ENCODE results near the gene ANKS4B.

GRCh38 chr16:21192991-21193390 is 40.5 kb upstream of the ANKS4B start:
- TF ChIP-seq PATZ1 (CRISPR knock-in tag; IDR thresholded peaks at IDR 0.05; ENCODE audit: borderline replicate concordance) (no peak), ZFP3 (CRISPR knock-in tag; IDR thresholded peaks at IDR 0.05) (no peak), RARB (CRISPR knock-in tag; IDR thresholded peaks at IDR 0.05) (no peak), CSRNP3 (CRISPR knock-in tag; IDR thresholded peaks at IDR 0.05) (no peak), CSDC2 (CRISPR knock-in tag; IDR thresholded peaks at IDR 0.05) (no peak), ZNF70 (CRISPR knock-in tag; IDR thresholded peaks at IDR 0.05) (no peak), OSR1 (CRISPR knock-in tag; IDR thresholded peaks at IDR 0.05) (no peak), ZNF565 (CRISPR knock-in tag; conservative IDR thresholded peaks at IDR 0.05; ENCODE audit: low read depth) (no peak)
- TF ChIP-seq, protein P1, sequence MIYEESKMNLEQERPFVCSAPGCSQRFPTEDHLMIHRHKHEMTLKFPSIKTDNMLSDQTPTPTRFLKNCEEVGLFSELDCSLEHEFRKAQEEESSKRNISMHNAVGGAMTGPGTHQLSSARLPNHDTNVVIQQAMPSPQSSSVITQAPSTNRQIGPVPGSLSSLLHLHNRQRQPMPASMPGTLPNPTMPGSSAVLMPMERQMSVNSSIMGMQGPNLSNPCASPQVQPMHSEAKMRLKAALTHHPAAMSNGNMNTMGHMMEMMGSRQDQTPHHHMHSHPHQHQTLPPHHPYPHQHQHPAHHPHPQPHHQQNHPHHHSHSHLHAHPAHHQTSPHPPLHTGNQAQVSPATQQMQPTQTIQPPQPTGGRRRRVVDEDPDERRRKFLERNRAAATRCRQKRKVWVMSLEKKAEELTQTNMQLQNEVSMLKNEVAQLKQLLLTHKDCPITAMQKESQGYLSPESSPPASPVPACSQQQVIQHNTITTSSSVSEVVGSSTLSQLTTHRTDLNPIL (CRISPR knock-in tag; IDR thresholded peaks at IDR 0.05; ENCODE audit: low read depth): no peak
- TF ChIP-seq, protein P2, sequence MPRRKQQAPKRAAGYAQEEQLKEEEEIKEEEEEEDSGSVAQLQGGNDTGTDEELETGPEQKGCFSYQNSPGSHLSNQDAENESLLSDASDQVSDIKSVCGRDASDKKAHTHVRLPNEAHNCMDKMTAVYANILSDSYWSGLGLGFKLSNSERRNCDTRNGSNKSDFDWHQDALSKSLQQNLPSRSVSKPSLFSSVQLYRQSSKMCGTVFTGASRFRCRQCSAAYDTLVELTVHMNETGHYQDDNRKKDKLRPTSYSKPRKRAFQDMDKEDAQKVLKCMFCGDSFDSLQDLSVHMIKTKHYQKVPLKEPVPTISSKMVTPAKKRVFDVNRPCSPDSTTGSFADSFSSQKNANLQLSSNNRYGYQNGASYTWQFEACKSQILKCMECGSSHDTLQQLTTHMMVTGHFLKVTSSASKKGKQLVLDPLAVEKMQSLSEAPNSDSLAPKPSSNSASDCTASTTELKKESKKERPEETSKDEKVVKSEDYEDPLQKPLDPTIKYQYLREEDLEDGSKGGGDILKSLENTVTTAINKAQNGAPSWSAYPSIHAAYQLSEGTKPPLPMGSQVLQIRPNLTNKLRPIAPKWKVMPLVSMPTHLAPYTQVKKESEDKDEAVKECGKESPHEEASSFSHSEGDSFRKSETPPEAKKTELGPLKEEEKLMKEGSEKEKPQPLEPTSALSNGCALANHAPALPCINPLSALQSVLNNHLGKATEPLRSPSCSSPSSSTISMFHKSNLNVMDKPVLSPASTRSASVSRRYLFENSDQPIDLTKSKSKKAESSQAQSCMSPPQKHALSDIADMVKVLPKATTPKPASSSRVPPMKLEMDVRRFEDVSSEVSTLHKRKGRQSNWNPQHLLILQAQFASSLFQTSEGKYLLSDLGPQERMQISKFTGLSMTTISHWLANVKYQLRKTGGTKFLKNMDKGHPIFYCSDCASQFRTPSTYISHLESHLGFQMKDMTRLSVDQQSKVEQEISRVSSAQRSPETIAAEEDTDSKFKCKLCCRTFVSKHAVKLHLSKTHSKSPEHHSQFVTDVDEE (CRISPR knock-in tag; IDR thresholded peaks at IDR 0.05): no peak

All from SK-N-SH treated with all-trans-retinoic acid at 6 μM for 48 hours (cell line).